Esophagus squamous epithelium (tissue), 5 donors: ENCODE results near the gene PDE6B. TPM values are rescaled to one million over a fixed set of nuclear protein-coding genes. Genes with fewer than 3 reads are reported as not detected.

Experiments
- DNase-seq: peaks from one replicate; lab custom pipeline; 2025; lab: John Stamatoyannopoulos, UW
- H3K27ac ChIP-seq, 4 donors: fragments of 200-600 bp; sonication (generic); one replicate each; pipeline ENCODE4 v1.5.1; 2016 to 2019; ENCODE audit warnings: mild to moderate bottlenecking in 1 of 4
- H3K27me3 ChIP-seq, 4 donors: fragments of 200-600 bp; sonication (generic); 1 replicate in 3 of 4; 2 replicates in 1 of 4; pipeline versions ENCODE4 v1.5.1 to v1.6.0; 2017 to 2021; ENCODE audit warnings: antibody characterized with exemption in 1 of 4
- H3K36me3 ChIP-seq, 3 donors: fragments of 200-600 bp; sonication (generic); one replicate each; pipeline ENCODE4 v1.5.1; 2016 to 2019
- H3K4me1 ChIP-seq, 3 donors: fragments of 200-600 bp; sonication (generic); one replicate each; pipeline ENCODE4 v1.5.1; 2017 to 2019
- H3K4me3 ChIP-seq, 4 donors: fragments of 200-600 bp; sonication (generic); 1 replicate in 3 of 4; 2 replicates in 1 of 4; pipeline ENCODE4 v1.5.1; 2016 to 2019; ENCODE audit warnings: mild to moderate bottlenecking in 2 of 4, moderate library complexity in 1 of 4
- H3K9me3 ChIP-seq, 3 donors: fragments of 200-600 bp; sonication (generic); one replicate each; pipeline ENCODE4 v1.5.1; 2016 to 2019
- POLR2A ChIP-seq, 4 donors: fragments of 450-650 bp; IDR thresholded peaks; one replicate each; pipeline ENCODE4 v1.6.1; 2017; ENCODE audit warnings: antibody characterized with exemption in 4 of 4, mild to moderate bottlenecking in 4 of 4, moderate library complexity in 3 of 4
- WGBS, 2 donors: methylation state at CpG; one replicate each; pipeline ENCODE4 v1.1.5; 2018; 5-methylcytosine and 5-hydroxymethylcytosine counted together
- intact Hi-C: fragments of 100-400 bp; cut with DNase I; formaldehyde crosslinking; loops from one replicate; pipeline ENCODE4 v1.15.0; 2022
- total RNA-seq, 4 donors: library from RNA; depleted of rRNA; stranded (reverse); fragments of >200 nt; gene quantifications; one replicate each; pipeline ENCODE4 v1.1.0, GENCODE V29; 2016
- TF ChIP-seq, protein P1 (sequence below), 6 experiments: fragments of 450-650 bp in 4 of 6; fragments of 200-600 bp in 2 of 6; sonication (generic) in 2 of 6; IDR thresholded peaks; one replicate each; pipeline ENCODE4 v1.5.1; 2016 to 2019; ENCODE audit warnings: antibody characterized with exemption in 6 of 6, mild to moderate bottlenecking in 4 of 6, moderate library complexity in 4 of 6
- donor health status: DM: yes; HTN: yes; CAD: no.

Gene PDE6B
- total RNA-seq, 4 donors from 2014 or later: 0.19 to 4.4 (median 1.7) TPM

DNA sequence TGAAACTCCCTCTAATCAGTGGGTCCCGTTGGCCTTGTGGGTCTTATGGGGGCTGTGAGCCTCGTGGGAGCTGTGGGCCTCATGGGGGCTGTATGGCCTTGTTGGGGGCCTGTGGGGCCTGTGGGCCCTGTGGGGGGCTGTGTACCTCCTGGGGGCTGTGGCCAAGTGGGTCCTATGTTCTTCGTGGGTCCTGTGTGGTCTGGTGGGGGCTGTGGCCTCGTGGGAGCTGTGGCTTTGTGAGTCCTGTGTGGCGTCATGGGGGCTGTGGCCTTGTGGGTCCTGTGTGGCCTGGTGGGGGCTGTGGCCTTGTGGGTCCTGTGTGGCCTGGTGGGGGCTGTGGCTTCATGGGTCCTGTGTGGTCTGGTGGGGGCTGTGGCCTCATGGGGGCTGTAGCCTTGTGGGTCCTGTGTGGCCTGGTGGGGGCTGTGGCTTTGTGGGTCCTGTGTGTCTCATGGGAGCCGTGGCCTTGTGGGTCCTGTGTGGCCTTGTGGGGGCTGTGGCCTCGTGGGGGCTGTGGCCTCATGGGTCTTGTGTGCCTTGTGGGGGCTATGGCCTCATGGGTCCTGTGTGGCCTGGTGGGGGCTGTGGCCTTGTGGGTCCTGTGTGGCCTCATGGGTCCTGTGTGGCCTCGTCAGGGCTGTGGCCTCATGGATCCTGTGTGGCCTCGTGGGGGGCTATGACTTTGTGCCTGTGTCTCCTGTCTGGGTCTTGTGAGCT is 87.7 kb downstream of the PDE6B start:
- Histone ChIP-seq H3K27ac (no peak overlapping the region), H3K9me3 (no peaks in the 10 kb centered on the region), H3K4me3 (no peak overlapping the region), H3K4me1 (peaks cover 8 to 30% (median 12%) of the 10 kb centered on the region in 3 donors), H3K36me3 (peaks cover 0 to 24% (median 0%) of the 10 kb centered on the region in 3 donors), H3K27me3 (no peaks in the 10 kb centered on the region)
- 87 to 93% methylated on average over 2 to 3 of the region's 9 CpGs for WGBS, 2 donors
- DNase-seq: no peak
- intact Hi-C loops: no loop called here
- TF ChIP-seq, protein P1, sequence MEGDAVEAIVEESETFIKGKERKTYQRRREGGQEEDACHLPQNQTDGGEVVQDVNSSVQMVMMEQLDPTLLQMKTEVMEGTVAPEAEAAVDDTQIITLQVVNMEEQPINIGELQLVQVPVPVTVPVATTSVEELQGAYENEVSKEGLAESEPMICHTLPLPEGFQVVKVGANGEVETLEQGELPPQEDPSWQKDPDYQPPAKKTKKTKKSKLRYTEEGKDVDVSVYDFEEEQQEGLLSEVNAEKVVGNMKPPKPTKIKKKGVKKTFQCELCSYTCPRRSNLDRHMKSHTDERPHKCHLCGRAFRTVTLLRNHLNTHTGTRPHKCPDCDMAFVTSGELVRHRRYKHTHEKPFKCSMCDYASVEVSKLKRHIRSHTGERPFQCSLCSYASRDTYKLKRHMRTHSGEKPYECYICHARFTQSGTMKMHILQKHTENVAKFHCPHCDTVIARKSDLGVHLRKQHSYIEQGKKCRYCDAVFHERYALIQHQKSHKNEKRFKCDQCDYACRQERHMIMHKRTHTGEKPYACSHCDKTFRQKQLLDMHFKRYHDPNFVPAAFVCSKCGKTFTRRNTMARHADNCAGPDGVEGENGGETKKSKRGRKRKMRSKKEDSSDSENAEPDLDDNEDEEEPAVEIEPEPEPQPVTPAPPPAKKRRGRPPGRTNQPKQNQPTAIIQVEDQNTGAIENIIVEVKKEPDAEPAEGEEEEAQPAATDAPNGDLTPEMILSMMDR (IDR thresholded peaks at IDR 0.05): no peak
- TF ChIP-seq POLR2A (IDR thresholded peaks at IDR 0.05): no peak

DNA sequence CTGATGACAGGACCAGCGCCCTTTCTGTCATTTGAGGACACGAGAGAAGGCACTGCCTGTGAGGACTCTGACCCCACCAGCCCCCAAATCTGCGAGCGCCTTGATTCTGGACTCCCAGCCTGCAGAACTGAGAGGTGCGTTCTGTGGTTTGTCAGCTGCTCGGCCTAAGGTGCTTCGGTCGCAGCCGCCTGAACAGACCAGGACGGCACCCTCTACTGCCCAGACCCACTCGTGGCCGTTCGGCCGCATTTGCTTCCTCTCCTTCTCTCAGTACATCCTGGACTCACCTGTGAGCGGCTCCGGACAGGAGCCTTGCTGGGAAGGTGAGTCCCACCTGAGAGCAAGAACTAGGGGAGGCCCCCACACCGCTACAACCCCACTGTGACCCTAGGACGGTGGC is 88.7 kb downstream of the PDE6B start:
- H3K27me3 ChIP-seq: no peaks in the 10 kb centered on the region
- no peak overlapping the region for H3K27ac ChIP-seq
- H3K9me3 ChIP-seq: no peaks in the 10 kb centered on the region
- TF ChIP-seq, protein P1 (IDR thresholded peaks at IDR 0.05): no peak
- no peak for TF ChIP-seq POLR2A (IDR thresholded peaks at IDR 0.05)
- peaks cover 0 to 24% (median 0%) of the 10 kb centered on the region in 3 donors for H3K36me3 ChIP-seq
- no peak for DNase-seq
- intact Hi-C loops: no loop called here
- no peak overlapping the region for H3K4me3 ChIP-seq
- WGBS, 2 donors: 86 to 87% methylated on average over 13 to 15 of the region's 18 CpGs
- H3K4me1 ChIP-seq: peaks cover 0 to 20% (median 5%) of the 10 kb centered on the region in 3 donors

DNA sequence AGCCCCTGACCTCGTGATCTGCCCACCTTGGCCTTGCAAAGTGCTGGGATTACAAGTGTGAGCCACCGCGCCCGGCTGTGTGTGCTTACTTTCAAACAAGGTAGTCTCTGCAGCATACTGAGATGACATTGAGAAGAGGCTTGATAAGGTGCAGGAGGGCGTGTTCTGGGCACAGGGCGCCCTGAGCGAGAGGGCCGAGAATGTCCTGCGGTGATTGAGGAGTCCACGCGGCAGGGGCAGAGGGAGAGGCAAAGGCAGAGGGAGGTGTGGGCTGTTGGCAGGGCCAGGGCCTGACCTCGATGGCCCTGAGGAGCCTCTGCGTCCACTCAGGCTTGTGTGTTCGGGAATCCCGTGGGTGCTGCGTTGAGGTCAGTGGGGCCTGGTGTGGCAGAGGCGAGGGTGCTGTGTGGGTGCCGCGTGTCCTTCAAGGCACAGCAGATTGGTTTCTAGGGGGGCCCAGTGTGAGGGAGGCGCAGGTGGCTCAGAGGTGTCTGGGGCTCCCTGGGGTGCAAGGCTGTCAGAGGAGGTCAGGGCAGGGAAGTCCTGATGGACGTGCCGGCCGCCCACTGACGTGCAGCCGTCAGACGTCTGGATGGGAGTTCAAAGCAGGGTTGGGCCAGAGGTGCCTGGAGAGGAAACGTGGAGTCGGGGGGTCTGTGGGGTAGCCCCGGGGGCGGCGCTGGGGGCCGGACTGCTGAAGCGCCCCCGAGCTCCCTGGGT is 92.4 kb downstream of the PDE6B start:
- Histone ChIP-seq H3K9me3 (no peaks in the 10 kb centered on the region), H3K27ac (no peak overlapping the region), H3K36me3 (peaks cover 0 to 25% (median 0%) of the 10 kb centered on the region in 3 donors), H3K4me3 (no peak overlapping the region), H3K4me1 (peaks cover 14 to 30% (median 15%) of the 10 kb centered on the region in 3 donors), H3K27me3 (no peaks in the 10 kb centered on the region)
- intact Hi-C loops: no loop called here
- TF ChIP-seq POLR2A (IDR thresholded peaks at IDR 0.05): no peak
- TF ChIP-seq, protein P1 (IDR thresholded peaks at IDR 0.05): no peak
- WGBS, 2 donors: 79 to 83% methylated on average over 7 to 14 of the region's 34 CpGs
- no peak for DNase-seq

DNA sequence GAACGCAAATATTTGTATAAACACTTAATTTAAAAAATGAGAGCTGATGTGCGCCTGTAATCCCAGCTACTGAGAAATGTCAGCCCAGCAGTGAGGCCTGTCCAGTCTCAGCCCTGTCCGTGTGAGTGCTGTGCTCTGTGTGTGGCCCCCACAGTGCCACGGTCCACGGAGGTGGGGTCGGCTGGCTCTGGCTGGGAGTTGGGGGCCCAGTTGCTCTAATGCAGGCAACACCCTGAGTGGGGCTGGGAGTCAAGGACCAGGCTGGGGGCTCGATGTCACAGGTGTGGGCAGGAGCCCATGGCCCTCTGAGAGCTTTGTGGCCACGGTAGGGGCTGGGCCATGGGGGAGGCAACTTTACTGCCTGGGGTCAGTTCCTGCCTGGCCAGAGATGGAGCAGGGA is 93.1 kb downstream of the PDE6B start:
- H3K4me3 ChIP-seq: no peak overlapping the region
- WGBS, 2 donors: 64 to 90% methylated on average over 2 to 6 of the region's 8 CpGs
- intact Hi-C loops: no loop called here
- no peak overlapping the region for H3K27ac ChIP-seq
- no peaks in the 10 kb centered on the region for H3K27me3 ChIP-seq
- TF ChIP-seq, protein P1 (IDR thresholded peaks at IDR 0.05): no peak
- TF ChIP-seq POLR2A (IDR thresholded peaks at IDR 0.05): no peak
- peaks cover 14 to 30% (median 15%) of the 10 kb centered on the region in 3 donors for H3K4me1 ChIP-seq
- no peak for DNase-seq
- no peaks in the 10 kb centered on the region for H3K9me3 ChIP-seq
- peaks cover 0 to 32% (median 0%) of the 10 kb centered on the region in 3 donors for H3K36me3 ChIP-seq

Other genes starting within 250 kb of the PDE6B start
- gene ZNF721, start 126.4 kb upstream of the PDE6B start, total RNA-seq: 10 to 100 TPM in 3 of 4 donors, 1 to 10 TPM in 1; 6.7 to 26.5 (median 15.0) TPM
- 10 to 100 TPM; 30.2 to 46.2 (median 34.2) TPM for gene PIGG, start 126.4 kb upstream of the PDE6B start, total RNA-seq
- under 1 TPM in 1 of 4 donors, not detected in 3; 0.19 TPM for gene TMEM271, start 49.3 kb upstream of the PDE6B start, total RNA-seq
- 100 to 1,000 TPM in 2 of 4 donors, 10 to 100 TPM in 2; 74.5 to 126 (median 103) TPM for gene ATP5ME, start 48.7 kb downstream of the PDE6B start, total RNA-seq
- gene MYL5, start 49.0 kb downstream of the PDE6B start, total RNA-seq: 10 to 100 TPM in 2 of 4 donors, 1 to 10 TPM in 2; 7.2 to 19.5 (median 12.8) TPM
- gene SLC49A3, start 63.6 kb downstream of the PDE6B start, total RNA-seq: 1 to 10 TPM; 2.5 to 6.5 (median 4.7) TPM
- gene PCGF3, start 80.3 kb downstream of the PDE6B start, total RNA-seq: 10 to 100 TPM; 40.0 to 57.6 (median 46.9) TPM
- gene CPLX1, start 200.6 kb downstream of the PDE6B start, total RNA-seq: under 1 TPM in 2 of 4 donors, not detected in 2; 0.44 to 0.57 TPM